HCT116 (cell line): Measurements from ENCODE around the gene HBG1. TPM values are rescaled to one million over a fixed set of nuclear protein-coding genes. Genes with fewer than 3 reads are reported as not detected.

Source experiments
- ATAC-seq: fragments of 200-7000 bp; cut with Tn5 transposase; 2 replicates; pipeline ENCODE4 v1.9.1; 2020; ENCODE audit warnings: mild to moderate bottlenecking, moderate library complexity
- BruUV-seq: library from RNA; stranded (reverse); fragments of 400-500 nt; replicated peaks from 2 replicates; lab custom pipeline; 2021; lab: Mats Ljungman, UMichigan
- CTCF ChIA-PET: fragments of 300-600 bp; sonication (Branson Sonifier 250); formaldehyde crosslinking; loops from one replicate; lab custom pipeline; 2021; ENCODE audit warnings: antibody characterized with exemption; lab: Charles Lee
- POLR2A ChIA-PET: fragments of 300-600, 350-600 bp; sonication (Branson Sonifier 250); formaldehyde crosslinking; loops from one replicate; lab custom pipeline; 2021; ENCODE audit warnings: antibody characterized with exemption; lab: Charles Lee
- RAD21 ChIA-PET, 2 experiments: fragments of 300-600 bp; sonication (Branson Sonifier 250); formaldehyde crosslinking; loops; one replicate each; lab custom pipeline; 2023; ENCODE audit warnings: low total read pairs in 2 of 2; ENCODE audit not compliant: uncharacterized antibody in 2 of 2, unreplicated experiment in 2 of 2, low non-redundant PET in 1 of 2; lab: Charles Lee
- DNase-seq: peaks from one replicate; pipeline ENCODE4 v3.0.0-alpha.2; 2010; ENCODE audit warnings: low read depth, low spot score
- H2AFZ ChIP-seq: fragments of 200-600 bp; shearing (Covaris generic), sonication (generic); 2 replicates; pipeline ENCODE4 v1.6.1; 2017; ENCODE audit warnings: low read depth, mixed run types, mixed read lengths, antibody characterized with exemption, low read length; ENCODE audit not compliant: poor library complexity, severe bottlenecking
- H3K27ac ChIP-seq: 2 replicates; pipeline ENCODE4 v1.5.1; 2012; ENCODE audit warnings: low read depth, low read length
- H3K27me3 ChIP-seq: fragments of 200-600 bp; sonication (generic); 2 replicates; pipeline ENCODE4 v1.6.1; 2016; ENCODE audit warnings: mixed run types, low read length, mixed read lengths; ENCODE audit not compliant: insufficient read depth
- H3K36me3 ChIP-seq, 2 experiments: fragments of 200-500 bp in 1 of 2; fragments of 200-600 bp in 1 of 2; sonication (Bioruptor generic) in 1 of 2; sonication (generic) in 1 of 2; 2 replicates each; pipeline versions ENCODE4 v1.5.1 to v1.6.1; 2014 to 2016; ENCODE audit warnings: low read length in 2 of 2, inconsistent platforms in 1 of 2, mixed read lengths in 1 of 2, mixed run types in 1 of 2; ENCODE audit not compliant: insufficient read depth in 2 of 2, control insufficient read depth in 1 of 2
- H3K4me1 ChIP-seq, 2 experiments: fragments of 200-600 bp in 1 of 2; sonication (generic) in 1 of 2; 2 replicates each; pipeline versions ENCODE4 v1.5.1 to v1.6.1; 2012 to 2017; ENCODE audit warnings: low read length in 2 of 2, inconsistent platforms in 1 of 2, mild to moderate bottlenecking in 1 of 2, mixed read lengths in 1 of 2, mixed run types in 1 of 2, moderate library complexity in 1 of 2; ENCODE audit not compliant: insufficient read depth in 2 of 2, control insufficient read depth in 1 of 2
- H3K4me2 ChIP-seq: fragments of 200-600 bp; sonication (generic); 2 replicates; pipeline ENCODE4 v1.6.1; 2017; ENCODE audit warnings: mixed run types, low read length, mixed read lengths
- H3K4me3 ChIP-seq, 2 experiments: fragments of 200-600 bp in 1 of 2; sonication (generic) in 1 of 2; replicated peaks in 1 of 2; 2 replicates each; pipeline ENCODE4 v1.5.1; 2011 to 2016; ENCODE audit warnings: low read length in 2 of 2, control low read depth in 1 of 2, low read depth in 1 of 2, mild to moderate bottlenecking in 1 of 2, mixed read lengths in 1 of 2, mixed run types in 1 of 2
- H3K79me2 ChIP-seq: fragments of 200-600 bp; sonication (generic); 2 replicates; pipeline ENCODE4 v1.6.1; 2017; ENCODE audit warnings: mild to moderate bottlenecking, mixed run types, low read length, moderate library complexity, mixed read lengths; ENCODE audit not compliant: insufficient read depth
- H3K9ac ChIP-seq: fragments of 200-600 bp; sonication (generic); 2 replicates; pipeline ENCODE4 v1.6.1; 2016; ENCODE audit warnings: low read length, mixed read lengths
- H3K9me2 ChIP-seq: fragments of 200-600 bp; sonication (generic), shearing (Covaris generic); 2 replicates; pipeline ENCODE4 v1.6.1; 2017; ENCODE audit warnings: mixed run types, mild to moderate bottlenecking, moderate library complexity; ENCODE audit not compliant: insufficient read depth
- H3K9me3 ChIP-seq, 2 experiments: fragments of 200-500 bp in 1 of 2; fragments of 200-600 bp in 1 of 2; sonication (Bioruptor generic) in 1 of 2; sonication (generic) in 1 of 2; 2 replicates each; pipeline ENCODE4 v1.6.1; 2014 to 2017; ENCODE audit warnings: low read length in 2 of 2, mixed read lengths in 2 of 2, inconsistent platforms in 1 of 2, low read depth in 1 of 2, mild to moderate bottlenecking in 1 of 2, mixed run types in 1 of 2, moderate library complexity in 1 of 2; ENCODE audit not compliant: control insufficient read depth in 1 of 2, insufficient read depth in 1 of 2
- H4K20me1 ChIP-seq: fragments of 200-600 bp; sonication (generic), shearing (Covaris generic); 2 replicates; pipeline ENCODE4 v1.6.1; 2017; ENCODE audit warnings: mixed run types, mild to moderate bottlenecking, moderate library complexity; ENCODE audit not compliant: insufficient read depth
- CBX3 ChIP-seq: IDR thresholded peaks from 2 replicates; pipeline ENCODE4 v1.6.1; 2012; ENCODE audit warnings: low read depth
- CEBPB ChIP-seq: IDR thresholded peaks from 2 replicates; pipeline ENCODE4 v1.6.1; 2012; ENCODE audit warnings: low read depth
- EZH2 ChIP-seq: fragments of 200-600 bp; sonication (generic); IDR thresholded peaks from 2 replicates; pipeline ENCODE4 v1.6.1; 2017; ENCODE audit warnings: antibody characterized with exemption, mixed run types
- FOSL1 ChIP-seq: IDR thresholded peaks from 2 replicates; pipeline ENCODE4 v1.6.1; 2012; ENCODE audit warnings: low read depth
- JUND ChIP-seq: IDR thresholded peaks from 2 replicates; pipeline ENCODE4 v1.6.1; 2012
- POLR2A ChIP-seq: IDR thresholded peaks from 2 replicates; pipeline ENCODE4 v1.7.0; 2011; ENCODE audit warnings: borderline replicate concordance; ENCODE audit not compliant: insufficient read depth, insufficient read length; ENCODE audit errors: extremely low read depth
- POLR2AphosphoS5 ChIP-seq: IDR thresholded peaks from 2 replicates; pipeline ENCODE4 v1.6.1; 2011; ENCODE audit warnings: mild to moderate bottlenecking, low read depth, low read length, moderate library complexity
- RAD21 ChIP-seq: IDR thresholded peaks from 2 replicates; pipeline ENCODE4 v1.6.1; 2012; ENCODE audit warnings: low read depth, mild to moderate bottlenecking
- SIN3A ChIP-seq: IDR thresholded peaks from 2 replicates; pipeline ENCODE4 v1.6.1; 2012; ENCODE audit warnings: low read depth
- SP1 ChIP-seq: IDR thresholded peaks from 2 replicates; pipeline ENCODE4 v1.6.1; 2012; ENCODE audit warnings: low read depth
- SRF ChIP-seq: IDR thresholded peaks from 2 replicates; pipeline ENCODE4 v1.6.1; 2012; ENCODE audit warnings: low read depth
- TCF7L2 ChIP-seq: IDR thresholded peaks from 2 replicates; pipeline ENCODE4 v1.7.0; 2011; ENCODE audit warnings: borderline replicate concordance, inconsistent platforms; ENCODE audit not compliant: insufficient read depth, insufficient read length; ENCODE audit errors: extremely low read depth
- YY1 ChIP-seq: IDR thresholded peaks from 2 replicates; pipeline ENCODE4 v1.6.1; 2011; ENCODE audit warnings: low read length, low read depth, moderate library complexity, mild to moderate bottlenecking; ENCODE audit not compliant: insufficient replicate concordance; ENCODE audit errors: extremely low read depth
- ZFX ChIP-seq: fragments of 450-650 bp; IDR thresholded peaks from 2 replicates; pipeline ENCODE4 v1.6.1; 2017
- ZNF274 ChIP-seq: fragments of 200-500 bp; sonication (Bioruptor generic); IDR thresholded peaks from 2 replicates; pipeline ENCODE4 v1.6.1; 2014; ENCODE audit warnings: mild to moderate bottlenecking, low read depth, low read length, inconsistent platforms
- intact Hi-C: fragments of 100-400 bp; cut with micrococcal nuclease; formaldehyde crosslinking; loops from 2 replicates; pipeline ENCODE4 v1.10.0; 2022
- total RNA-seq: library from RNA; stranded (reverse); gene quantifications from one replicate; pipeline ENCODE4 v1.2.1, GENCODE V29; 2021; ENCODE audit not compliant: unreplicated experiment
- TF ChIP-seq, protein P1 (sequence below): IDR thresholded peaks from 2 replicates; pipeline ENCODE4 v1.6.1; 2012; ENCODE audit warnings: low read depth
- TF ChIP-seq, protein P2 (sequence below): IDR thresholded peaks from 2 replicates; pipeline ENCODE4 v1.6.1; 2012
- TF ChIP-seq, protein P3 (sequence below): IDR thresholded peaks from 2 replicates; pipeline ENCODE4 v1.6.1; 2012
- TF ChIP-seq, protein P4 (sequence below): IDR thresholded peaks from 2 replicates; pipeline ENCODE4 v1.6.1; 2011; ENCODE audit warnings: mild to moderate bottlenecking, low read length, moderate library complexity; ENCODE audit not compliant: insufficient replicate concordance; ENCODE audit errors: extremely low read depth
- TF ChIP-seq, protein P5 (sequence below), 3 experiments: fragments of 200-600 bp in 1 of 3; sonication (generic) in 1 of 3; IDR thresholded peaks in 2 of 3; conservative IDR thresholded peaks in 1 of 3; 2 replicates each; pipeline ENCODE4 v1.5.1; 2012 to 2017; ENCODE audit warnings: low read depth in 2 of 3, low read length in 2 of 3, antibody characterized with exemption in 1 of 3, borderline replicate concordance in 1 of 3, control low read depth in 1 of 3, mild to moderate bottlenecking in 1 of 3, mixed read lengths in 1 of 3, mixed run types in 1 of 3, moderate library complexity in 1 of 3; ENCODE audit not compliant: insufficient read depth in 1 of 3

HBG1 gene
- total RNA-seq, 1 experiment from 2014 or later, result 3.6 TPM

DNA sequence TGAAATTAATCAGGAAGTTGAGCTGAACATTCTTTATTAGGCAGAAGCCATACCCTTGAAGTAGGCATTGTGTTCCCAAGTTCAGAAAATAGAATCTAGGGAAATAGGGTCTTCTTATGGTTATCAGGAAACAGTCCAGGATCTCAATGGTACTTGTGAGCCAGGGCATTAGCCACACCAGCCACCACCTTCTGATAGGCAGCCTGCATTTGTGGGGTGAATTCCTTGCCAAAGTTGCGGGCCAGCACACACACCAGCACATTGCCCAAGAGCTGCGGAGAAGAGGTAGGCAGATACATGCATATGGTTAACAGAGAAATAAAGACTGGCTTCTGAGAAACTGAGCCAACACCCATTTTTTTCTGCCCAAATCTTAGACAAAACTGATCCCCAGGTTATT lies 16.8 kb downstream of the HBG1 start:
- POLR2A ChIA-PET, result no interaction called here
- DNase-seq (no peak), ATAC-seq (no peak)
- peaks cover 23% of the 10 kb centered on the region for H3K27me3 ChIP-seq
- H3K9me2 ChIP-seq, result no peaks in the 10 kb centered on the region
- H3K36me3 ChIP-seq, result no peaks in the 10 kb centered on the region
- H3K9ac ChIP-seq, result no peak overlapping the region
- no TSS peak for BruUV-seq
- RAD21 ChIA-PET, result no interaction called here
- H3K4me2 ChIP-seq, result no peak overlapping the region
- no peak overlapping the region for H2AFZ ChIP-seq
- no peaks in the 10 kb centered on the region for H3K4me1 ChIP-seq
- TF ChIP-seq ZFX, result no peak
- no peak for TF ChIP-seq ZNF274
- TF ChIP-seq CBX3, result no peak
- TF ChIP-seq JUND, result no peak
- TF ChIP-seq SP1, result no peak
- TF ChIP-seq, protein P1, sequence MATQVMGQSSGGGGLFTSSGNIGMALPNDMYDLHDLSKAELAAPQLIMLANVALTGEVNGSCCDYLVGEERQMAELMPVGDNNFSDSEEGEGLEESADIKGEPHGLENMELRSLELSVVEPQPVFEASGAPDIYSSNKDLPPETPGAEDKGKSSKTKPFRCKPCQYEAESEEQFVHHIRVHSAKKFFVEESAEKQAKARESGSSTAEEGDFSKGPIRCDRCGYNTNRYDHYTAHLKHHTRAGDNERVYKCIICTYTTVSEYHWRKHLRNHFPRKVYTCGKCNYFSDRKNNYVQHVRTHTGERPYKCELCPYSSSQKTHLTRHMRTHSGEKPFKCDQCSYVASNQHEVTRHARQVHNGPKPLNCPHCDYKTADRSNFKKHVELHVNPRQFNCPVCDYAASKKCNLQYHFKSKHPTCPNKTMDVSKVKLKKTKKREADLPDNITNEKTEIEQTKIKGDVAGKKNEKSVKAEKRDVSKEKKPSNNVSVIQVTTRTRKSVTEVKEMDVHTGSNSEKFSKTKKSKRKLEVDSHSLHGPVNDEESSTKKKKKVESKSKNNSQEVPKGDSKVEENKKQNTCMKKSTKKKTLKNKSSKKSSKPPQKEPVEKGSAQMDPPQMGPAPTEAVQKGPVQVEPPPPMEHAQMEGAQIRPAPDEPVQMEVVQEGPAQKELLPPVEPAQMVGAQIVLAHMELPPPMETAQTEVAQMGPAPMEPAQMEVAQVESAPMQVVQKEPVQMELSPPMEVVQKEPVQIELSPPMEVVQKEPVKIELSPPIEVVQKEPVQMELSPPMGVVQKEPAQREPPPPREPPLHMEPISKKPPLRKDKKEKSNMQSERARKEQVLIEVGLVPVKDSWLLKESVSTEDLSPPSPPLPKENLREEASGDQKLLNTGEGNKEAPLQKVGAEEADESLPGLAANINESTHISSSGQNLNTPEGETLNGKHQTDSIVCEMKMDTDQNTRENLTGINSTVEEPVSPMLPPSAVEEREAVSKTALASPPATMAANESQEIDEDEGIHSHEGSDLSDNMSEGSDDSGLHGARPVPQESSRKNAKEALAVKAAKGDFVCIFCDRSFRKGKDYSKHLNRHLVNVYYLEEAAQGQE, result no peak
- TF ChIP-seq POLR2AphosphoS5, result no peak
- no peak for TF ChIP-seq CEBPB
- no peak for TF ChIP-seq FOSL1
- TF ChIP-seq, protein P2, sequence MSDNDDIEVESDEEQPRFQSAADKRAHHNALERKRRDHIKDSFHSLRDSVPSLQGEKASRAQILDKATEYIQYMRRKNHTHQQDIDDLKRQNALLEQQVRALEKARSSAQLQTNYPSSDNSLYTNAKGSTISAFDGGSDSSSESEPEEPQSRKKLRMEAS, result no peak
- TF ChIP-seq, protein P3, sequence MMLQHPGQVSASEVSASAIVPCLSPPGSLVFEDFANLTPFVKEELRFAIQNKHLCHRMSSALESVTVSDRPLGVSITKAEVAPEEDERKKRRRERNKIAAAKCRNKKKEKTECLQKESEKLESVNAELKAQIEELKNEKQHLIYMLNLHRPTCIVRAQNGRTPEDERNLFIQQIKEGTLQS, result no peak
- TF ChIP-seq RAD21, result no peak
- TF ChIP-seq SRF, result no peak
- TF ChIP-seq, protein P4, sequence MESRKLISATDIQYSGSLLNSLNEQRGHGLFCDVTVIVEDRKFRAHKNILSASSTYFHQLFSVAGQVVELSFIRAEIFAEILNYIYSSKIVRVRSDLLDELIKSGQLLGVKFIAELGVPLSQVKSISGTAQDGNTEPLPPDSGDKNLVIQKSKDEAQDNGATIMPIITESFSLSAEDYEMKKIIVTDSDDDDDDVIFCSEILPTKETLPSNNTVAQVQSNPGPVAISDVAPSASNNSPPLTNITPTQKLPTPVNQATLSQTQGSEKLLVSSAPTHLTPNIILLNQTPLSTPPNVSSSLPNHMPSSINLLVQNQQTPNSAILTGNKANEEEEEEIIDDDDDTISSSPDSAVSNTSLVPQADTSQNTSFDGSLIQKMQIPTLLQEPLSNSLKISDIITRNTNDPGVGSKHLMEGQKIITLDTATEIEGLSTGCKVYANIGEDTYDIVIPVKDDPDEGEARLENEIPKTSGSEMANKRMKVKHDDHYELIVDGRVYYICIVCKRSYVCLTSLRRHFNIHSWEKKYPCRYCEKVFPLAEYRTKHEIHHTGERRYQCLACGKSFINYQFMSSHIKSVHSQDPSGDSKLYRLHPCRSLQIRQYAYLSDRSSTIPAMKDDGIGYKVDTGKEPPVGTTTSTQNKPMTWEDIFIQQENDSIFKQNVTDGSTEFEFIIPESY, result no peak
- TF ChIP-seq POLR2A, result no peak
- TF ChIP-seq SIN3A, result no peak
- TF ChIP-seq, protein P5, sequence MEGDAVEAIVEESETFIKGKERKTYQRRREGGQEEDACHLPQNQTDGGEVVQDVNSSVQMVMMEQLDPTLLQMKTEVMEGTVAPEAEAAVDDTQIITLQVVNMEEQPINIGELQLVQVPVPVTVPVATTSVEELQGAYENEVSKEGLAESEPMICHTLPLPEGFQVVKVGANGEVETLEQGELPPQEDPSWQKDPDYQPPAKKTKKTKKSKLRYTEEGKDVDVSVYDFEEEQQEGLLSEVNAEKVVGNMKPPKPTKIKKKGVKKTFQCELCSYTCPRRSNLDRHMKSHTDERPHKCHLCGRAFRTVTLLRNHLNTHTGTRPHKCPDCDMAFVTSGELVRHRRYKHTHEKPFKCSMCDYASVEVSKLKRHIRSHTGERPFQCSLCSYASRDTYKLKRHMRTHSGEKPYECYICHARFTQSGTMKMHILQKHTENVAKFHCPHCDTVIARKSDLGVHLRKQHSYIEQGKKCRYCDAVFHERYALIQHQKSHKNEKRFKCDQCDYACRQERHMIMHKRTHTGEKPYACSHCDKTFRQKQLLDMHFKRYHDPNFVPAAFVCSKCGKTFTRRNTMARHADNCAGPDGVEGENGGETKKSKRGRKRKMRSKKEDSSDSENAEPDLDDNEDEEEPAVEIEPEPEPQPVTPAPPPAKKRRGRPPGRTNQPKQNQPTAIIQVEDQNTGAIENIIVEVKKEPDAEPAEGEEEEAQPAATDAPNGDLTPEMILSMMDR (IDR thresholded peaks at IDR 0.05 in 2 of 3, conservative IDR thresholded peaks at IDR 0.05 in 1 of 3; ENCODE audit: borderline replicate concordance in 1 of 3, insufficient read depth in 1 of 3, low read depth in 2 of 3, low read length in 2 of 3), result no peak
- no peak for TF ChIP-seq EZH2
- no peak for TF ChIP-seq YY1
- no peak for TF ChIP-seq TCF7L2
- CTCF ChIA-PET, result no interaction called here
- no peak overlapping the region for H3K4me3 ChIP-seq
- H3K79me2 ChIP-seq, result no peaks in the 10 kb centered on the region
- no peaks in the 10 kb centered on the region for H4K20me1 ChIP-seq
- H3K9me3 ChIP-seq, result no peaks in the 10 kb centered on the region
- H3K27ac ChIP-seq, result no peak overlapping the region
- intact Hi-C loops, result no loop called here
